ENCODE data around the gene TMEM273.

DNA sequence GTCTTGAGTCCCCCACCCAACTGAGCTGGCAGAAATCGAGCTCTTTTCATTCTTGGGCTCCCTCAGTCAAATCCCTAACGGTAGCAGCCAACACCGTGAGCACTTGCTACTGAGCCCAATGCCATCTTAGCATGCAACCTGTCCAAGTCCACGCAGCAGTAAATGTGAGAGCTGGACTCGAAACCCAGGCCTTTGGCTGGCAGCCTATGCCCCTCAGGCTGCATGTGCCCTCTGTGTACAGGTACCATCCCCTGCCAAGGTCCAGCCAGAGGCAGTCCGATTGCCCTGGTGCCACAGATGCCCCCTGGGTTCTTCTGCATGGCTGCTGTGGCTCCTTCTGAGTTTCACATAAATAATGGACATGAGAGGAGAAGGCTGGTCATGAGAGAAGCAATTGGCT is 1.2 kb upstream of the TMEM273 start:
- TF ChIP-seq, protein P1, sequence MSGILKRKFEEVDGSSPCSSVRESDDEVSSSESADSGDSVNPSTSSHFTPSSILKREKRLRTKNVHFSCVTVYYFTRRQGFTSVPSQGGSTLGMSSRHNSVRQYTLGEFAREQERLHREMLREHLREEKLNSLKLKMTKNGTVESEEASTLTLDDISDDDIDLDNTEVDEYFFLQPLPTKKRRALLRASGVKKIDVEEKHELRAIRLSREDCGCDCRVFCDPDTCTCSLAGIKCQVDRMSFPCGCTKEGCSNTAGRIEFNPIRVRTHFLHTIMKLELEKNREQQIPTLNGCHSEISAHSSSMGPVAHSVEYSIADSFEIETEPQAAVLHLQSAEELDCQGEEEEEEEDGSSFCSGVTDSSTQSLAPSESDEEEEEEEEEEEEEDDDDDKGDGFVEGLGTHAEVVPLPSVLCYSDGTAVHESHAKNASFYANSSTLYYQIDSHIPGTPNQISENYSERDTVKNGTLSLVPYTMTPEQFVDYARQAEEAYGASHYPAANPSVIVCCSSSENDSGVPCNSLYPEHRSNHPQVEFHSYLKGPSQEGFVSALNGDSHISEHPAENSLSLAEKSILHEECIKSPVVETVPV (CRISPR knock-in tag; IDR thresholded peaks at IDR 0.05), result no peak
- TF ChIP-seq ZNF8 (CRISPR knock-in tag; IDR thresholded peaks at IDR 0.05) (no peak), ZNF565 (CRISPR knock-in tag; conservative IDR thresholded peaks at IDR 0.05; ENCODE audit: low read depth) (no peak), TOX (CRISPR knock-in tag; IDR thresholded peaks at IDR 0.05; ENCODE audit: borderline replicate concordance) (no peak), CSDC2 (CRISPR knock-in tag; IDR thresholded peaks at IDR 0.05) (no peak), RARB (CRISPR knock-in tag; IDR thresholded peaks at IDR 0.05) (no peak), TCF4 (CRISPR knock-in tag; IDR thresholded peaks at IDR 0.05; ENCODE audit: borderline replicate concordance) (no peak), ZFP3 (CRISPR knock-in tag; IDR thresholded peaks at IDR 0.05) (no peak), GLIS3 (CRISPR knock-in tag; IDR thresholded peaks at IDR 0.05) (no peak), ARNTL (CRISPR knock-in tag; IDR thresholded peaks at IDR 0.05; ENCODE audit: borderline replicate concordance, low read depth) (no peak), SNAI2 (CRISPR knock-in tag; IDR thresholded peaks at IDR 0.05) (no peak), ZC3H10 (CRISPR knock-in tag; IDR thresholded peaks at IDR 0.05) (no peak)
- TF ChIP-seq, protein P2, sequence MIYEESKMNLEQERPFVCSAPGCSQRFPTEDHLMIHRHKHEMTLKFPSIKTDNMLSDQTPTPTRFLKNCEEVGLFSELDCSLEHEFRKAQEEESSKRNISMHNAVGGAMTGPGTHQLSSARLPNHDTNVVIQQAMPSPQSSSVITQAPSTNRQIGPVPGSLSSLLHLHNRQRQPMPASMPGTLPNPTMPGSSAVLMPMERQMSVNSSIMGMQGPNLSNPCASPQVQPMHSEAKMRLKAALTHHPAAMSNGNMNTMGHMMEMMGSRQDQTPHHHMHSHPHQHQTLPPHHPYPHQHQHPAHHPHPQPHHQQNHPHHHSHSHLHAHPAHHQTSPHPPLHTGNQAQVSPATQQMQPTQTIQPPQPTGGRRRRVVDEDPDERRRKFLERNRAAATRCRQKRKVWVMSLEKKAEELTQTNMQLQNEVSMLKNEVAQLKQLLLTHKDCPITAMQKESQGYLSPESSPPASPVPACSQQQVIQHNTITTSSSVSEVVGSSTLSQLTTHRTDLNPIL (CRISPR knock-in tag; IDR thresholded peaks at IDR 0.05; ENCODE audit: low read depth), result no peak
- TF ChIP-seq, protein P3, sequence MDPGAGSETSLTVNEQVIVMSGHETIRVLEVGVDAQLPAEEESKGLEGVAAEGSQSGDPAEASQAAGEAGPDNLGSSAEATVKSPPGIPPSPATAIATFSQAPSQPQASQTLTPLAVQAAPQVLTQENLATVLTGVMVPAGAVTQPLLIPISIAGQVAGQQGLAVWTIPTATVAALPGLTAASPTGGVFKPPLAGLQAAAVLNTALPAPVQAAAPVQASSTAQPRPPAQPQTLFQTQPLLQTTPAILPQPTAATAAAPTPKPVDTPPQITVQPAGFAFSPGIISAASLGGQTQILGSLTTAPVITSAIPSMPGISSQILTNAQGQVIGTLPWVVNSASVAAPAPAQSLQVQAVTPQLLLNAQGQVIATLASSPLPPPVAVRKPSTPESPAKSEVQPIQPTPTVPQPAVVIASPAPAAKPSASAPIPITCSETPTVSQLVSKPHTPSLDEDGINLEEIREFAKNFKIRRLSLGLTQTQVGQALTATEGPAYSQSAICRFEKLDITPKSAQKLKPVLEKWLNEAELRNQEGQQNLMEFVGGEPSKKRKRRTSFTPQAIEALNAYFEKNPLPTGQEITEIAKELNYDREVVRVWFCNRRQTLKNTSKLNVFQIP (CRISPR knock-in tag; IDR thresholded peaks at IDR 0.05; ENCODE audit: borderline replicate concordance, low read depth), result no peak

Data from SK-N-SH treated with all-trans-retinoic acid at 6 μM for 48 hours (cell line).